HL-60 (cell line): ENCODE measurements around the gene UBE2R2.
"Not testable (repeated sequence)": the region's sequence is repeated elsewhere in the genome, so short reads cannot be mapped to it uniquely, and the experiment has no call there.

Source experiments
- DNase-seq, 2 experiments: peaks; one replicate each; pipeline ENCODE4 v3.0.0-alpha.2; 2010 to 2020; ENCODE audit warnings: low read depth in 1 of 2, low spot score in 1 of 2
- H3K27ac ChIP-seq: fragments of 250-450 bp; sonication (Bioruptor Pico); replicated peaks from 2 replicates; pipeline ENCODE4 v1.5.1; 2020; ENCODE audit warnings: mild to moderate bottlenecking, moderate library complexity
- H3K27me3 ChIP-seq: fragments of 250-450 bp; sonication (Bioruptor Pico); 2 replicates; pipeline ENCODE4 v1.5.1; 2021; ENCODE audit warnings: mild to moderate bottlenecking, moderate library complexity; ENCODE audit not compliant: insufficient read depth, poor library complexity, severe bottlenecking
- H3K4me3 ChIP-seq: replicated peaks from 2 replicates; pipeline ENCODE4 v1.5.1; 2011; ENCODE audit warnings: mild to moderate bottlenecking, control low read depth, low read length; ENCODE audit not compliant: insufficient read depth
- CTCF ChIP-seq: IDR thresholded peaks from one replicate; pipeline ENCODE4 v1.5.1; 2011; ENCODE audit warnings: low read length, control low read depth, inconsistent platforms; ENCODE audit not compliant: insufficient read depth
- GABPA ChIP-seq: IDR thresholded peaks from 2 replicates; pipeline ENCODE4 v1.6.1; 2012; ENCODE audit warnings: low read depth
- POLR2AphosphoS5 ChIP-seq: IDR thresholded peaks from 2 replicates; pipeline ENCODE4 v1.6.1; 2012; ENCODE audit warnings: low read depth
- REST ChIP-seq: IDR thresholded peaks from 2 replicates; pipeline ENCODE4 v1.6.1; 2012; ENCODE audit warnings: low read depth; ENCODE audit not compliant: insufficient replicate concordance
- SPI1 ChIP-seq: IDR thresholded peaks from 2 replicates; pipeline ENCODE4 v1.6.1; 2012; ENCODE audit warnings: low read depth, mild to moderate bottlenecking, borderline replicate concordance

The UBE2R2 gene

GRCh38 chr9:33836261-33836660 lies 19.3 kb downstream of the UBE2R2 start:
- H3K27ac ChIP-seq, H3K4me3 ChIP-seq, H3K27me3 ChIP-seq: not testable (repeated sequence)
- peak; percentile 60; the same call in 1 of the 2 replicates for TF ChIP-seq POLR2AphosphoS5
- peak; percentile 70 to 91 for DNase-seq

GRCh38 chr9:33837138-33837537 lies 20.2 kb downstream of the UBE2R2 start:
- H3K27ac ChIP-seq, result no peak overlapping the region
- no peak for DNase-seq
- H3K4me3 ChIP-seq, result no peak overlapping the region
- no peaks in the 10 kb centered on the region for H3K27me3 ChIP-seq
- no peak for TF ChIP-seq REST
- TF ChIP-seq CTCF, result no peak
- no peak for TF ChIP-seq SPI1
- no peak for TF ChIP-seq GABPA
- no peak for TF ChIP-seq POLR2AphosphoS5

- TF ChIP-seq SPI1 (no peak), REST (no peak), CTCF (no peak), GABPA (no peak)
- H3K27me3 ChIP-seq, result no peaks in the 10 kb centered on the region
- no peak for DNase-seq
- H3K27ac ChIP-seq, result no peak overlapping the region
- H3K4me3 ChIP-seq, result no peak overlapping the region
These were observed 23.4 kb downstream of the UBE2R2 start for GRCh38 chr9:33840381-33840780.

- Histone ChIP-seq H3K27me3 (no peaks in the 10 kb centered on the region), H3K4me3 (no peak overlapping the region), H3K27ac (no peak overlapping the region)
- peak in 1 of 2 experiments; percentile 43 for DNase-seq
- peak; percentile 52; the same call in 1 of the 2 replicates for TF ChIP-seq SPI1
- TF ChIP-seq CTCF, result no peak
These were observed 26.5 kb downstream of the UBE2R2 start for GRCh38 chr9:33843312-33843961.
